Heart left ventricle (tissue), 16 donors: Measurements from ENCODE around the gene SLC52A3. TPM values are rescaled to one million over a fixed set of nuclear protein-coding genes. Genes with fewer than 3 reads are reported as not detected.

Experiments
- ATAC-seq, 4 donors: fragments of 200-7000 bp; cut with Tn5 transposase; one replicate each; pipeline ENCODE4 v1.9.1; 2020 to 2022; ENCODE audit warnings: moderate library complexity in 4 of 4, mild to moderate bottlenecking in 3 of 4, moderate number of reproducible peaks in 1 of 4
- DNase-seq, 5 donors: peaks; one replicate each; pipeline ENCODE4 v3.0.0-alpha.2; 2020
- H3K27ac ChIP-seq, 12 donors: fragments of 200-600 bp; sonication (generic) in 4 of 12; one replicate each; pipeline versions ENCODE4 v1.5.0 to v1.8.0; 2016 to 2022; ENCODE audit warnings: mild to moderate bottlenecking in 2 of 12
- H3K27me3 ChIP-seq, 9 donors: fragments of 200-600 bp; sonication (generic) in 2 of 9; one replicate each; pipeline versions ENCODE4 v1.5.1 to v1.8.0; 2016 to 2022; ENCODE audit warnings: mild to moderate bottlenecking in 3 of 9
- H3K36me3 ChIP-seq, 9 donors: fragments of 200-600 bp; sonication (generic) in 2 of 9; one replicate each; pipeline versions ENCODE4 v1.5.0 to v1.8.0; 2018 to 2022; ENCODE audit warnings: mild to moderate bottlenecking in 2 of 9
- H3K4me1 ChIP-seq, 12 donors: fragments of 200-600 bp; sonication (generic) in 4 of 12; one replicate each; pipeline versions ENCODE4 v1.5.0 to v1.8.0; 2016 to 2022; ENCODE audit warnings: mild to moderate bottlenecking in 3 of 12
- H3K4me3 ChIP-seq, 12 donors: fragments of 200-600 bp; sonication (generic) in 4 of 12; one replicate each; pipeline versions ENCODE4 v1.5.0 to v1.8.0; 2017 to 2022; ENCODE audit warnings: mild to moderate bottlenecking in 9 of 12, moderate library complexity in 4 of 12
- H3K9me3 ChIP-seq, 12 donors: fragments of 200-600 bp; sonication (generic) in 4 of 12; one replicate each; pipeline versions ENCODE4 v1.5.0 to v1.8.0; 2016 to 2022; ENCODE audit warnings: mild to moderate bottlenecking in 1 of 12
- CTCF ChIP-seq, 12 donors: fragments of 200-600 bp; sonication (generic) in 4 of 12; IDR thresholded peaks; one replicate each; pipeline versions ENCODE4 v1.5.0 to v1.8.0; 2018 to 2022; ENCODE audit warnings: antibody characterized with exemption in 12 of 12, mild to moderate bottlenecking in 5 of 12
- POLR2A ChIP-seq, 2 donors: fragments of 450-650 bp; IDR thresholded peaks; one replicate each; pipeline ENCODE4 v1.6.1; 2017; ENCODE audit warnings: antibody characterized with exemption in 2 of 2, mild to moderate bottlenecking in 2 of 2, moderate library complexity in 2 of 2
- WGBS, 4 donors: extraction: QIAGEN DNeasy Blood & Tissue Kit in 2 of 4; methylation state at CpG; one replicate each; pipeline versions ENCODE4 v1.1.5 to v1.1.7; 2013 to 2018; 5-methylcytosine and 5-hydroxymethylcytosine counted together
- intact Hi-C, 10 donors: fragments of 100-400 bp; cut with DNase I; formaldehyde crosslinking; loops; one replicate each; pipeline versions ENCODE4 v1.11.1 to v1.14.2; 2022
- polyA plus RNA-seq, 2 donors: library from polyadenylated mRNA; stranded (reverse); fragments of 200-250 nt; gene quantifications; one replicate each; pipeline ENCODE4 v1.2.3, GENCODE V29; 2013
- total RNA-seq, 9 donors: library from RNA; depleted of rRNA in 2 of 9; stranded (reverse); fragments of >200 nt in 2 of 9; fragmentation: NEBNext Ultra II Directional in 3 of 9; extraction: Animal tissue kit (Norgen Biotek cat#: 25700) in 3 of 9; gene quantifications; one replicate each; pipeline versions ENCODE4 v1.1.0 to v1.2.4, GENCODE V29; 2016 to 2023
- donor health status: ischemic (EF 13 %, LVEDD 7.1; RV severe dilation, severe dysfunction).
- donor health status: healthy with polysubstance abuse.
- donor health status: DM: no; HTN: yes; CAD: no.
- donor health status: DM: no; HTN: no; CAD: no.
- donor health status: ischemic (EF 25% LVEDD 6.9; RV normal size, moderate dysfunction).
- donor health status: ischemic (EF 25% LVEDD 5.7; RV mildly dilated, moderate dysfunction).
- donor health status: healthy.
- donor health status: DM: yes; HTN: yes; CAD: no.
- donor health status: ischemic (EF 35%, LVEDD 5.7; RV mildly dilated, moderate dysfunction).
- donor health status: nonischemic (EF 11% LVEDD 7.7; RV severe dilation, severe dysfunction).
- donor health status: DM: yes; HTN: yes; CAD: no.
- donor health status: PGD.
- donor health status: ischemic (EF 29% LVEDD 5.4; RV normal size, mild dysfunction).
- donor health status: nonischemic (EF 23%, LVEDD 6.1; RV moderate dilation, normal function).

The SLC52A3 gene
- total and polyA plus RNA-seq, 11 donors, result 1.4 to 18.6 (median 2.8) TPM

GRCh38 chr20:770691-771090, 2.4 kb upstream of the SLC52A3 start:
- no peak overlapping the region for H3K27ac ChIP-seq
- WGBS, 4 donors, result 84 to 97% (median 95%) methylated on average over 2 of the region's 2 CpGs
- no peaks in the 10 kb centered on the region for H3K36me3 ChIP-seq
- TF ChIP-seq CTCF (IDR thresholded peaks at IDR 0.05) (no peak), POLR2A (IDR thresholded peaks at IDR 0.05) (no peak)
- peaks cover 0 to 14% (median 5%) of the 10 kb centered on the region in 12 donors for H3K4me1 ChIP-seq
- H3K27me3 ChIP-seq, result peaks cover 0 to 9% (median 0%) of the 10 kb centered on the region in 9 donors
- peaks cover 0 to 6% (median 0%) of the 10 kb centered on the region in 12 donors for H3K9me3 ChIP-seq
- DNase-seq (no peak), ATAC-seq (no peak)
- H3K4me3 ChIP-seq, result no peak overlapping the region
- intact Hi-C loops, result no loop called here

- H3K27ac ChIP-seq, result no peak overlapping the region
- DNase-seq, result no peak
- no peak for ATAC-seq
- peaks cover 0 to 6% (median 0%) of the 10 kb centered on the region in 12 donors for H3K9me3 ChIP-seq
- H3K36me3 ChIP-seq, result peaks cover 0 to 8% (median 0%) of the 10 kb centered on the region in 9 donors
- TF ChIP-seq POLR2A (IDR thresholded peaks at IDR 0.05) (no peak), CTCF (IDR thresholded peaks at IDR 0.05) (no peak)
- intact Hi-C loops, result no loop called here
- no peaks in the 10 kb centered on the region for H3K27me3 ChIP-seq
- H3K4me3 ChIP-seq, result peak overlapping the region in 2 of 12 donors; percentile 44 to 47
- WGBS, 4 donors, result 46 to 98% (median 93%) methylated on average over 1 of the region's 1 CpG
- peaks cover 0 to 14% (median 5%) of the 10 kb centered on the region in 12 donors for H3K4me1 ChIP-seq
Observed at GRCh38 chr20:766906-767305, 1.4 kb downstream of the SLC52A3 start.

GRCh38 chr20:764255-764654, 4.0 kb downstream of the SLC52A3 start:
- Histone ChIP-seq H3K4me1 (peaks cover 0 to 9% (median 1%) of the 10 kb centered on the region in 12 donors), H3K27ac (no peak overlapping the region), H3K36me3 (peaks cover 0 to 8% (median 0%) of the 10 kb centered on the region in 9 donors), H3K27me3 (no peaks in the 10 kb centered on the region), H3K4me3 (no peak overlapping the region), H3K9me3 (no peaks in the 10 kb centered on the region)
- TF ChIP-seq CTCF (IDR thresholded peaks at IDR 0.05) (no peak), POLR2A (IDR thresholded peaks at IDR 0.05) (no peak)
- DNase-seq (no peak), ATAC-seq (no peak)
- intact Hi-C loops, result no loop called here
- WGBS, 4 donors, result 66 to 75% (median 72%) methylated on average over 3 of the region's 3 CpGs

GRCh38 chr20:761418-762381, 6.6 kb downstream of the SLC52A3 start:
- intact Hi-C loops, result no loop called here
- ATAC-seq (peak in 1 of 4 donors; percentile 6), DNase-seq (no peak)
- no peaks in the 10 kb centered on the region for H3K9me3 ChIP-seq
- WGBS, 4 donors, result 88 to 95% (median 91%) methylated on average over 7 to 24 of the region's 24 CpGs
- peaks cover 0 to 12% (median 1%) of the 10 kb centered on the region in 12 donors for H3K4me1 ChIP-seq
- no peak overlapping the region for H3K27ac ChIP-seq
- no peak for TF ChIP-seq CTCF (IDR thresholded peaks at IDR 0.05)
- no peak for TF ChIP-seq POLR2A (IDR thresholded peaks at IDR 0.05)
- no peak overlapping the region for H3K4me3 ChIP-seq
- H3K36me3 ChIP-seq, result peaks cover 0 to 8% (median 0%) of the 10 kb centered on the region in 9 donors
- H3K27me3 ChIP-seq, result peaks cover 0 to 2% (median 0%) of the 10 kb centered on the region in 9 donors
